NCI-H187 treated with DMSO at 0.1 percent for 48 hours (cell line): ENCODE measurements around the gene RSRC1.

Experiments
- DNase-seq: peaks from one replicate; lab custom pipeline; 2025; lab: John Stamatoyannopoulos, UW

RSRC1 gene

GRCh38 chr3:158128755-158129154 is 18.9 kb downstream of the RSRC1 start:
- no peak for DNase-seq

- DNase-seq = no peak
Measured at GRCh38 chr3:158134363-158134762, 24.5 kb downstream of the RSRC1 start.

- no peak for DNase-seq
Measured at GRCh38 chr3:158140396-158140795, 30.5 kb downstream of the RSRC1 start.

GRCh38 chr3:158148218-158148617 is 38.3 kb downstream of the RSRC1 start:
- no peak for DNase-seq

GRCh38 chr3:158152186-158152585 is 42.3 kb downstream of the RSRC1 start:
- no peak for DNase-seq

GRCh38 chr3:158158969-158159368 is 49.1 kb downstream of the RSRC1 start:
- DNase-seq = no peak

GRCh38 chr3:158159714-158160113 is 49.8 kb downstream of the RSRC1 start:
- no peak for DNase-seq

GRCh38 chr3:158160958-158161357 is 51.1 kb downstream of the RSRC1 start:
- DNase-seq = no peak

- no peak for DNase-seq
Measured at GRCh38 chr3:158165141-158165655, 55.3 kb downstream of the RSRC1 start.

- no peak for DNase-seq
Measured at GRCh38 chr3:158165730-158166129, 55.8 kb downstream of the RSRC1 start.

- DNase-seq = no peak
Measured at GRCh38 chr3:158166223-158166622, 56.3 kb downstream of the RSRC1 start.

GRCh38 chr3:158167737-158168557 is 58.1 kb downstream of the RSRC1 start:
- DNase-seq = no peak

GRCh38 chr3:158169091-158169491 is 59.2 kb downstream of the RSRC1 start:
- DNase-seq = no peak

- no peak for DNase-seq
Measured at GRCh38 chr3:158181096-158181495, 71.2 kb downstream of the RSRC1 start.

GRCh38 chr3:158185711-158186110 is 75.8 kb downstream of the RSRC1 start:
- no peak for DNase-seq

- DNase-seq = no peak
Measured at GRCh38 chr3:158200955-158201354, 91.1 kb downstream of the RSRC1 start.

GRCh38 chr3:158205324-158205723 is 95.4 kb downstream of the RSRC1 start:
- DNase-seq = no peak

- DNase-seq = no peak
Measured at GRCh38 chr3:158205994-158206393, 96.1 kb downstream of the RSRC1 start.

GRCh38 chr3:158210067-158210466 is 100.2 kb downstream of the RSRC1 start:
- no peak for DNase-seq

- DNase-seq = no peak
Measured at GRCh38 chr3:158213461-158213860, 103.6 kb downstream of the RSRC1 start.

GRCh38 chr3:158217992-158218391 is 108.1 kb downstream of the RSRC1 start:
- DNase-seq = no peak

GRCh38 chr3:158220575-158220974 is 110.7 kb downstream of the RSRC1 start:
- DNase-seq = no peak

GRCh38 chr3:158221426-158221825 is 111.5 kb downstream of the RSRC1 start:
- DNase-seq = no peak

GRCh38 chr3:158226429-158226828 is 116.5 kb downstream of the RSRC1 start:
- no peak for DNase-seq
